T1000 (cell line): ENCODE data around the gene RREB1.

Experiments
- DNase-seq: peaks from one replicate; lab custom pipeline; 2025; ENCODE audit warnings: mixed read lengths; lab: John Stamatoyannopoulos, UW

The RREB1 gene

GRCh38 chr6:7163661-7164071 is 55.9 kb downstream of the RREB1 start:
- no peak for DNase-seq

DNA sequence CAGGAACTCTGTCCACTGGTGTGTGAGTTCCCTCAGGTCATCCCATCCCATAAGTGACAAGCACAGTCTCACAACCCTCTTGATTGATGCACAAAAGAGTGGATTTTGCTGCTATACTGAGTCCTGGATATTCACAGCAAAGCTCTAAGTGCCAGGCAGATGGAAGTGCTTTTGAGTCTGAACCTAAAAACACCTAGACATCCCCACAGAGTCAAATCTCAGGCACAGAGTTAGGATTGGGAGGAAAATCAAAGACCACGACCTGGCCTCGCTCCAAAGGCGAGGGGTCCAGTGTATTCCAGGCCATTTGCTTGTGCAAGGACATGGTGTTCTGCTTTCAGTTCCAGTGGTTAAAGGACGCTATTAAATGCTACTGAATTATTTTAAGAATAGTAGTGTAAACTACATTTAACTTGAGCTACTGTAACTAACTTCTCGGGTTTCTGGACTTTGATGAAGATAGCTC is 56.8 kb downstream of the RREB1 start:
- no peak for DNase-seq

DNA sequence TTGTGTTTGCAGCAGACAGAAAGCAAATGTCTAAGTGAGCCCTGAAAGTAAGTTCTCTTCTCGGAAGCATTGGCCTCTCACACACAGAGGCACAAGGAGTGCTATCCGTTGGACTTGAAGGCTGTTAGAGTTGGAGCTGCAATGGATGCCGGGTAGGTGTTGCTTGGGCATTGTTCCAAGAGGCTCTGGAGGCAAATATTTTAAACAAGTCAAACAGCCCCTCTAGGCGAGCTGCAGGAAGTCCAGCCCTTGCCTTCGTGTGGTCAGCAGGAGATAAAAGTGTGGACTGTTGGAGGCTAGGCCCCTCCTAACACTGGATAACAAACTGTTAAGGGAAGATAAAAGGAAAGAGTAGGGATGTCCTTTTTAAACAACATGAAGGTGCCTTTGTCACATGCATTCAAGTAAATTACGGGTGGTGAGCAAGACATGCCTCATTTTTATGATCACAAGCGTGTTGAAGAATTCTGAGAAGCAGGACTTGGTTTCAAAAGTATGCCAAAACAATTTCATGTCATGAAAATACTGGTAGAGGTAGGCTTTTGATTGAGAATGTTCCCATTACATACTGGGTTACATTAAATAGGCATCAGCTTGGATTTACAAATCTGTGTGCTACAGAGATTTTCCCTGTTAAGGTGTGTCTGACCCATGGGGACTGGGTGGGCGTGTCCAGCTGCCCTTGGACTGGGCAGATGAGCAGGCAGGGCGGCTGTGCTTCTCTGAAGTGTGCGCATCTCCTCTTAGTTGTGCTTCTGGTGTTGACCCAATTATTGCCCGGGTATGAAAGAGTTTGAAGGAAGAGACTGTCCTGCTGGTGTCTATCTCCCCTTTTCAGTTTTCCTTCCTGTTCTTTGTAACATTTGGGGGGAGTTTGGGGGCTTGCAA is 57.5 kb downstream of the RREB1 start:
- no peak for DNase-seq

GRCh38 chr6:7165890-7166267 is 58.1 kb downstream of the RREB1 start:
- DNase-seq: no peak

DNA sequence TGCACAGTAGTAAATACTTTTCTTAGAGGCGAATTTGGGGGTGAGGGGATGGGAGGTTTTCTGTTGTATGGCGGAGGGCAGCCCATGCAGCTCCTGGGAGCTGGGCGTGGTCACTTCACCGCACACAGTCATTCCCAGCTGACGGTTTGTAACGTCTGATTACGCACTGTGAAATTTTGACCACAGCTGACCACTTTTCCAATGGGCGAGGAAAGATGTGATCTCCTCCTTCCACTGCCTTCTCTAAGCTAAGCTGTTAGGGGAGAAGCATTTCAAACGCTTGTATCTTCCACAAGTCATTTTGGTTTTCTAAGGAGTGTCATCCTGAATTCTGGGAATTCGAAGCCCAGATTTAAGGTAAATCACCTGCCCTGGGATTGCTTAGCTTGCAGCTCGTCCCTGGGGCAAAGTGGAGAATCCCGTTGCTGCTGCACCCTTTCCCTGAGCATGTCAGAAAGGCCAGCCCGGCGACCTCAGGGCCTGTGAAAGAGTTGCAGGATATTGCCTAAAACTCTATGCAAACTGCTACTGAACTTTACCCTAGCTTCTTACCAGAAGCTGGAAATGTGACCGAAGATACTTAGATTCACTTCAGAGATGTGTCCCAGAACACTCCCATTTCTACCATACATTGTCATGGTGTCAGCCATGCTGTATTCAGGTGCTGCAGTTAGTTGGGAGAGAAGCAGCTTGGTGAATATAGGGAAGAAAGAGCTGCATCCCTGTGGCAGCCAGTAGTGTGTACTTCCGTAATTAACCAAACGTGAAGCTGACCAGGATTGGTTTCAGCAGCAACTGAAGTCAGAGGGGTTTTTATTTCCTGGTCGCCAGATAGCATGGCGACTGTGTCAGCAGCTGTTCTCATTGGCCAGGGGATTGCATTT is 58.9 kb downstream of the RREB1 start:
- DNase-seq: no peak

DNA sequence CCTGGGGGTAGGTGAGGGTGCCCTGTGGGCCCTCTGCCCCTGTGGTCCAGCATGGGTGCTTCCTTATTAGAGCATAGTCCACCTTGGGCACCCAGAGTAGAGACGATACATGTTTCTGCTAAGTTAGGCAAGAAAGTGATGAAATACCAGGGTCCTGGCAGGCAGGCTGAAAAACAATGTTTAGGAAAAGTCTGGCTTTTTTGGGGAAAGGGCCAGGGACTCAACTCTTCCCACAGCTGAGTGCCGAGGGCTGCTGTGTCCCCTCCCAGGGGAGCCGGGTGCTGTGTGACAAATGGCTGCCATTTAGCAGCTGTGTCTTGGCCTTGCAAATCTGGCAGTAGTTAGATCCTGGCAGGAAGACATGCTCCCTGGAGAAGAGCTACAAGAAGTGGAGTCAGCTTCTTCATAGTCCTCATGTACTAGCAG is 61.5 kb downstream of the RREB1 start:
- DNase-seq: no peak

DNA sequence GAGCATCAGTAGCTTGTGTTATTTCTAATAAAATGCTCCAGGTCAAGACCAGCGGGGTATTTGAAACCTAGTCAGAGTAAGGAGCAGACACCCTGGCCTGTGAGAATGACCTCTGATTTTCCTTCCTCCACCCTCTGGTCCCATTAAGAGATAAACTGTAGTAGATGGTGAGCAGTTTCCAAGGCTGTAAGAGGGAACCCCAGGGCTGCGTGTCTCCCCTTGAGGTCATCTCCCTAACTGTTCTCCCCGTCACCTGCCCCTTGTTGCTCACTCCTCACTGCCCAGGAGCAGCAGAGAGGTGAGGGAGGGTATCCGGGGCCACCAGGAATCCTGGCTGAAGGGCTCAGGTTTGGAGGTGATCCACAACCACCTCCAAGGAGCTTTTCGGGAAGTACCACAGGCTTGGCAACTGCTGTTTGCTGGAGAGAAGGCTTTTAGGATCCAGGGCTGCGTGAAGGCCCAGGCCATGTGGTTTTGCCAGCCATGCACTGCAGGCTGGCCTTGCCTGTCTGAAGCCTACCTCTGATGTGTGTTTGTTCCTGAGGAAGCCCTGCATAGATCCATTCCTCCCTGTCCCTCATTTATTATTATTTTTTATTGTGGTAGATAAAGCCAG is 62.5 kb downstream of the RREB1 start:
- DNase-seq: no peak

GRCh38 chr6:7171119-7171518 is 63.4 kb downstream of the RREB1 start:
- no peak for DNase-seq

- no peak for DNase-seq
Observed at GRCh38 chr6:7171733-7172132, 64.0 kb downstream of the RREB1 start.

DNA sequence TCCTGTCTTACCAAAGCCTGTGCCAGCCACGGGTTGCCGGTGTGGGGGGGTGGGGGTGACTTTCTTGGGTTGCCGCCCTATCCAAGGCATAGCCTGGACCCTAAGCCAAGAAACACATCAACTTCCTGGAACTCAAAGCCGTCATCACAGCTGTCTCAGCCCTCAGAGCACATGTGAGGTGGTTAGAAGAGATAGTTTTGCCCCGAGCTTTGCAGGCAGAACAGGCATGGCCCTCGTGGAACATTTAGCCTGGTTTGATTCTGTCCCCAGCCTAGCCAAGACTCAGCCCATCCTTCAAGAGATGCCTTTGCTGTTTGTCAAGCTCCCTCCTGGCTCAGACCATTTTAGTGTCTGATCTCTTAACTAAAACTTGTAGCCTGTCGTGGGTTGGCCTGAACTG is 64.9 kb downstream of the RREB1 start:
- no peak for DNase-seq

DNA sequence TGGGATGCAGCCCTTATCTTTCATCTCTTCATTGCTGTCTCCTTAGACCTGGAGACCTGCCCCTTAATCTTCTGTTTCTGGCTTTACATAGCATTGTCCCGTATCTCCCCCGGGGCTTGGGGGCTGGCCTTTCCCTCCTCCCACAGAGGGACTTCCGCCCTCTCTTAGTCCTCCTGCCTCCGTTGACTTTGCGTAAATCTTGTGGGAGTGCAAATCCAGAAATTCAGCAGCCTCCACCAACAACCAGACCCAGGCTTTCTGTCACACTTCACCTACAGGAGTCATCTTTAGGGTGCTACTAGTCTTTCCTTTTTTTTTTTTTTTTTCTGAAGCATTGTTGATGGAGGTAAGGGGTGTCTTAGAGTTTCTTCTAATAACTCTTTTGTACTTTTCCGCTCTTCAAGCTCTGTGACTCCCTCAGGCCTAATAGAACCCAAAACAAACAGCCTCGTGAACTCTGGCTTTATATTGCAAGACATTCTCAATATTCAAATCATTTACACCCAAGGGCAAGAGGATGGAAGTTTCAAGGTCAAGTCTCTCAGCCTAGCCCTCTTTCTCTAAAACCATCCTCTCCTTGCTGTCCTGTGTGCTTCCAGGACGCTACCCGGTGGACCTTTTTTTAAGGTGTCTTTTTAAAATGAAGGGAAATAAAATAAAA is 66.2 kb downstream of the RREB1 start:
- DNase-seq: no peak

- no peak for DNase-seq
Observed at GRCh38 chr6:7175462-7175861, 67.7 kb downstream of the RREB1 start.

GRCh38 chr6:7176208-7176607 is 68.4 kb downstream of the RREB1 start:
- DNase-seq: no peak

DNA sequence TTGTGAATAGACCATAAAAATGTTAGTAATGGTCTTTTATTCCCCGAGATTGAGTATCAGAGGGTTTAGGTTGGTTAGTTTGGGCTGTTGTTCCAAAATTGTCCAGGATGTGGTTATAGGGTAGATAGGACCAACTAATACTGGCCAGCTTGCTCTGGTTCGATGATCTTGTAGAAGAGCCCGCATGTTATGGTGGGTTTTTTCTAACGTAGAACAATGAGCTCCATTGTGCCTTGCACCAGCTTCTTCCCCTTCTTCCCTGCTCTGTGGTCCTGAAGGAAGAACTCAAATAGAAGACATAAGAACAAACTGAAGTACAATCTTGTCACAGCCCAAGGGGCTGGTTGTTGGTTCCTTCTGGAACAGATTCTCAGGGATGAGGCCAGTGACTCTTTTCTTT is 70.5 kb downstream of the RREB1 start:
- DNase-seq: no peak

- DNase-seq: no peak
Observed at GRCh38 chr6:7180751-7181150, 73.0 kb downstream of the RREB1 start.

DNA sequence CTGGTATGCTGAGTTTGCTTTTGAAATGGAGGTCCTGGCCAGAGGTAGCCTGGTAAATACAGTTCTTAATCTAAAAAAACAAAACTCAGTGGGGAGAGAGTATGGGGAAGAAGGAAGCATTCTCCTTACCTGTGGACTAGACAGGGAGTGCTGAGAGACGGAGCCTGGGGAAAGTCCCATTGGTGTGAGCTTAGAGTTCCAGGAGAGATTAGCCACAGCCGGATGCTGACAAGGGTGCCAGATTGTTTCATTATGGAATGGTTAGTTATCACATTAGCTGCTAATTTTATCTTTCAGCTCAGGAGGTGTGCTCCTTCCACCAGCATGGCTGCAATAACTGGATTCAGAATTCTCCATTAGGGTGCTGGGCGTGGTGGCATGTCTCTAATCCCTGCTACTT is 75.9 kb downstream of the RREB1 start:
- no peak for DNase-seq

DNA sequence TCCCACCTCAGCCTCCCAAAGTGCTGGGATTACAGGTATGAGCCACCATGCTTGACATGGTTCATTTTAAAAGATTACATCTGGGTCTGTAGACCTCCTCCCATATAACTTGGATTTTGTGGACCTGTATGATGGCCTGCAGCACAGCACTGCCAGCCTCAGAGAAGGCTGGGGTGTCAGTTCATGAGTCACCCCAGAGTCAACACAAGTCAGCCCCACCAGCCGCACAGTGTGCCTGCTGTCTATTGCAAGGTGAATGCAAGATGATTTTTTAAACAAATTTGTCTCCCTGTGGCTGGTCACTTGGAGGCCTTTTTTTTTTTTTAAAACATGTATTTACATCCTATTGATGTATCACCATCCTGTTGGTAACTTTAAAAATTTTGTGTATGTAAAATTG is 76.7 kb downstream of the RREB1 start:
- no peak for DNase-seq

- no peak for DNase-seq
Observed at GRCh38 chr6:7185561-7185960, 77.8 kb downstream of the RREB1 start.

DNA sequence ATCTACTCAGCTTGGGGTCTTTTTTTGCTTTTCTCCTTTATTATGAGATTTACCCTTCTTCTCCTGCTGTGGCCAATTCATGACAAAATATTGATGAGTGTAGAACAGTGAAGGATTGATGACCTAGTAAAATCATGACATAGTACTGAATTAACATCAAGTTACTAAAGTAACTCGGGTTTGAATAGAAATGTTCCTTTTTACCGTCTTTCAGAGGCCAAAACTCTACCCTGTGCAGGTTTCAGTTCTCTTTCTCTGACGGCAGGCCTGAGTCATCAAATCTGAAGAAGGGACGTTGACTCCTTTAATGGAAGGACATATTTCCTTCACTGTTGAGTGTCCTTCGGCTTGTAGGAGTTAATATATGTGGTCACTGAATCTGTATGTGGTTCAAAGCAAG is 80.7 kb downstream of the RREB1 start:
- DNase-seq: no peak

DNA sequence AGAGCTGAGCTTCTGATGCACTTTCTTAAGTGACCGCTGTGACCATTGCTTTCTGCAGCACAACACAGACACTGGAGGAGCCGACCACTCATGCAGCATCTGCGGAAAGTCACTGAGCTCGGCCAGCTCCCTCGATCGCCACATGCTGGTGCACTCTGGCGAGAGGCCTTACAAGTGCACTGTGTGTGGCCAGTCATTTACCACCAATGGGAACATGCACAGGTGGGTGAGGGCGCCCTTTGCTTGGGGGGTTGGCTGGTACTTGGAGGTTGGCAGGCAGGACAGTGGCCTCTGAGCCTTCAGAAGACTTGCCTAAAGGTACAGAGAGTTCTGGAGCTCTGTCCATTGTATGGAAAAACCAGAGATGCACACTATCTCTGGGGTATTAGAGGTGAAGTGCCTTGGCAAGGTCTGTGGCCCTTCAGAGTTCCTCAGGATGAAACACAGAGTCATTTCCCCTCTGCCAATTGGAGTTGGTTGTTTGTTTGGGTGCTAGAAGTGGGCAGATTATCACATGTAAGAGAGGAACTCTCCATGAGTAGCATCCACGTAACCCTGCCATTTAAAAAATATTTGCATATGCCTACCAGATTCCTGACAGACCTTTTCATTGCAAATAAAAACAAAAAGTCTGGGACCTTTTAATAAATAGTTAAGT is 81.5 kb downstream of the RREB1 start:
- DNase-seq: no peak

DNA sequence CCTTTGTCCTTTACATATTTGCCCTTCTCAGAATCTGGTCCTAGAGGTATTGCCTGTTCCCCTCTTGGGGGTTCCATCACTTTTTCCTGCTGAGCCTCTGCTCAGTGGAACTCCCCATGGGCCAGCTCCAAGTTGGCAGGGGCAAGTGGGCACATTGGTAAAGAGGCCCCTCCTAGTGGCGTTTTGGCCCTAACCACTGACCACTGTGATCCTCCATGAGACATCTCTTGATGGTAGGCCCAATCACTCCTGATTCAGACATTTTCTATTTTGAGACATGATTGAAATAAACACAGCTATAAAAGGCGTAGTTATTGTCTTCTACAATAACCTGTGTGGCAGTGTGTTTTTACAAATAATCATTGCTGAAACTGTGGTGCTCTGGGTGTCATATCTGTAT is 83.0 kb downstream of the RREB1 start:
- no peak for DNase-seq
